Posterior cingulate gyrus (tissue), 11 donors: ENCODE results near the gene CHD5.
"Not testable (repeated sequence)": the region's sequence is repeated elsewhere in the genome, so short reads cannot be mapped to it uniquely, and the experiment has no call there.

ENCODE experiments used
- DNase-seq, 10 donors: peaks; one replicate each; pipeline versions ENCODE4 v3.0.0 to v3.0.0-alpha.2; 2020 to 2021; ENCODE audit warnings: mixed read lengths in 3 of 10
- intact Hi-C: fragments of 100-400 bp; cut with DNase I; formaldehyde crosslinking; loops from one replicate; pipeline ENCODE4 v1.15.1; 2023

Gene CHD5

DNA sequence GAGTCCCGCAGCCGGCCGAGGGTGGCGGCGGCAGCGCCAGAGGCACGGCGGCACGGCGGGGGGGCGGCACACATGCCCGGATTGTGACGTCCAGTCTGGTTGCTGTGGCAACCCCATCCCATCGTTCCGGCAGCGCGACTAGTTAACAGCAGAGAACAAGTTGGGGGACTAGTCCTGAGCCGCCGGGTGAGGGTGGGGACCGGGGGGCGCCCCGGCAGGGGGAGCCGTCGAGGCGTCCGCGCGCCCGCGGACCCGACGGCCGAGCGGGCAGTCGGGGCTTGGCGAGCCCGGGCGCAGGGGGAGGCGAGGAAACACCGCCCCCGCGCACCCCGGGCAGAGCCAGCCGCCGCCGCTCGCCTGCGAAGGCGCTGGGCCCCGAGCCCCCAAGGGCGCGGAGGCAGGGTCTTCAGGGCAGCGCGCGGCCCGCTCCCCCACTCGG is at the start of gene CHD5:
TSS of gene CHD5 (minus strand) at position 54 of the 439 bp plus-strand sequence. CDS start 298 bp downstream, outside the sequence.
- intact Hi-C loops = no loop called here
- peak in 6 of 10 donors; percentile 58 to 94 (median 77) for DNase-seq

DNA sequence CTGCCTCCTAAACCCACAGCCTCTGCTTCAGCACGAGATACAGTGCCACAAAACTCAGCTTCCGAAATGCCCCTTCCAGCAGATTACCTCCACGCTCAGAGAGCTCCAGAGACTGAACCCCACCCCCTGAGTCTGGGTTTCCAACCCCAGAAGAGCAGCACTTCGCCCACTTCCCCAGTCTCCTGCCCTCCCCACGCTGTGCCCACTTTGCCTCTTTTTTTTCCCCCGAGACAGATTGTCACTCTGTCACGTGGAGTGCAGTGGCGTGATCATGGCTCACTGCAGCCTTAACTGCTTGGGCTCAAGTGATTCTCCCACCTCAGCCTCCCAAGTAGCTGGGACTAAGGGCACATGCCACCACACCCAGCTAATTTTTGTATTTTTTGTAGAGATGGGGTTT is 45.5 kb upstream of the CHD5 start:
- intact Hi-C loops = no loop called here
- peak in 1 of 10 donors; percentile 70 for DNase-seq

DNA sequence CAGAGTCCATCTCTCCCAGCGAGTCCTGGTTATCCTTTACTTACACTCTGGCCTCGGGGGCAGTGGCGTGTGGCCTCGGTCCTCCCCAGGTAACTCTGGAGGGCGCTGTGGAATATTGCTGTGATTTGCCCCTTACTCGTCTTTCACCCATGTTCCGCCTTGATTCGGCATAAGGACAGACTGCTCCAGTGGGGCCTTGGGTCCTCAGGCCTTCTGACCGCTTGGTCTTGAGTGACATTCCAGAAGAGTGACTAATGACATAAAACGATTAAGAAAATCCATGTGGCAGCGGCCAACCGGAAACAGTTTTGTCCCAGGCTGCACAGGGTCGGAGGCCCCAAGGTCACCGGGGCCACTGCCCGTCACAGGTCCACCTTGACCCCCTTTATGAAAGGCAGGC is 44.6 kb upstream of the CHD5 start:
- intact Hi-C loops = no loop called here
- no peak for DNase-seq

DNA sequence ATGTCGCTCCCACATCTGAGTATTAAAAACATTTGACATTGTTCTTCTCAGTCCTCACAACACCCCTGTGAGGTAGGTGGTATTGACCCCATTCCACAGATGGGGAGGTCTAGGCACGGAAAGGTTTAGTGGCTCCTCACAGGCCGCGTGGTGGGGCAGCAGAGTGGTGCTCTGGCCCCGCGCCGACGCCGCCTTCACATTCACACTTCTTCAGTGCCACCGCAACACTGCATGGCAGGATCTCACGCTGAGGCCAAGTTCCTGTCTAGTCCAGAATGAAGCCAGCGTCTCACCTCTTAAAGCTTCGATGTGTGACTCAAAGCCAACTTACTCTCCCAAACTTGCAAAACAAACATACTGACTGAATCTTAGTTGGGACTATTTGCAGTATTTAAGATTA is 43.5 kb upstream of the CHD5 start:
- peak in 1 of 10 donors; percentile 69 for DNase-seq
- intact Hi-C loops = no loop called here

DNA sequence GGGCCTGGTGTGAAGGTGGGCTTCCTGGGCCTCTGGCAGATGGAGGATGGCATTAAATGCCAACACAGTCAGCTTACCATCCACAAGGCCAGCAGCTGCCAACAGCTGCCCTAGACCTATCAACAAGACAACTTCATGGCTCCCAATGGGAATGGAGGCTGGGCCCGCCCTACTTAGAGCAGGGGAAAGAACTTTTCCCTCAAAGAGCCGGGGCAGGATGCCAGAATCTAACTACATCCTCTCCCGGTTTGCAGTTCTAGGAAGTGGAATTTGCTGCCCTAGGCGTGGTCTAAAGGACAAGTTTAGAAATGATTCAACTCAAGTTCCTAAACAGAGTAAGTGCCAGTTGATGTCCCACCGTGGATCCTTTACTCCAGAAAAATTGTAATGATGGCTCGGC is 42.5 kb upstream of the CHD5 start:
- DNase-seq = no peak
- intact Hi-C loops = no loop called here

DNA sequence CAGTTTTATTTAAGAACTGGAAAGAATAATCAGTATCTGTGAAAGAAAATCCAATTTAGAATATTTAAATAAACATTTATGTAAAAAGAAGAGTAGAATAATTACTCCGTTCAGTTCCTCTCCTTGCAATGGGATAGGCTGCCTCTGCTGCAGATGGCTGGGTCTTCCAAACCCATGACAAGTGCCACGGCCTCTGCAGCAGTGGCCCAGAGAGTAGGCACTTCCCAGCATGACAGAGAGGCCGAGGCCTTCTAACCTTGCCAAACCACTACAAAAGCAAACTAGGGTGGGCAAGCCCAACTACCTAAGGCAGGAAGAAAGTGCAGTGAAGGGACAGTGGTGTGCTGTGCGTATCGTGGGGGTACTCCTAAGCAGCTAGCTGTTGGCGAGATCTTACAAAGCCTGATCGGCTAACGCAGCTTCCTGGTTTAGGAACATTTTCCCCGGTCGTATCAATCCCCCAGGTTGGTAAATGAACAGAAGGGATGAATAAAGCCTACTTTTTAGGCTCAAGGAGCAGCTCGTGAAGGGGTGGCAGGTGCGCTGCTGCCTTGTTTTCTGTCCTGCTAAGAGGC is 41.2 kb upstream of the CHD5 start:
- intact Hi-C loops = no loop called here
- no peak for DNase-seq

DNA sequence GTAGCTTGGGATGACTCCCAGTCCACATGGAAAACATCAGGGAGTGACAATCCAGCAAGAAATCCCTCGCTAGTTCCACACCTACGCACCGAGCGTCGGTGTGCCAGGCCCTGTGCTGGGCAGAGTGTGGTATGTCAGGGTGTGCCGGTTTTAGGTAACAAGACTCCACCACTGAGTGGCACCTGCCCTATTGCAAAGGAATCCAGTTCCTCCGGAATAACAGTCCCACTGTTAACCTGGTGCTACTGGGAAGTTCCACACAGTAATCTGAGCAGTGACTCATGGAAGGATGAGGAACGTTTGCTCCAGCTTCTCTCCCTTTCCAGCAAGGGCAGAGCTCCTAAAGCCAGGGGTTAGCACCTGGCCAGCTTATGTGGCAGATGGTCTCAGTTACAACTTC is 40.1 kb upstream of the CHD5 start:
- intact Hi-C loops = no loop called here
- no peak for DNase-seq

DNA sequence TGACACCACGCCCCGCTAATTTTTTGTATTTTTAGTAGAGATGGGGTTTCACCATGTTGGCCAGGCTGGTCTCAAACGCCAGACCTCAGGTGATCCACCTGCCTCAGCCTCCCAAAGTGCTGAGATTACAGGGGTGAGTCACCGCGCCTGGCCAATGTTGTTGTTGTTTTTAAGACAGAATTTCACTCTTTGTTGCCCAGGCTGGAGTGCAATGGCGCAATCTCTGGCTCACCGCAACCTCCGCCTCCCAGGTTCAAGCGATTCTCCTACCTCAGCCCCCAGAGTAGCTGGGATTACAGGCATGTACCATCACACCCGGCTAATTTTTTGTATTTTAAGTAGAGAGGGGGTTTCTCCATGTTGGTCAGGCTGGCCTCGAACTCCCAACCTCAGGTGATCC is 39.5 kb upstream of the CHD5 start:
- DNase-seq, intact Hi-C loops: not testable (repeated sequence)

DNA sequence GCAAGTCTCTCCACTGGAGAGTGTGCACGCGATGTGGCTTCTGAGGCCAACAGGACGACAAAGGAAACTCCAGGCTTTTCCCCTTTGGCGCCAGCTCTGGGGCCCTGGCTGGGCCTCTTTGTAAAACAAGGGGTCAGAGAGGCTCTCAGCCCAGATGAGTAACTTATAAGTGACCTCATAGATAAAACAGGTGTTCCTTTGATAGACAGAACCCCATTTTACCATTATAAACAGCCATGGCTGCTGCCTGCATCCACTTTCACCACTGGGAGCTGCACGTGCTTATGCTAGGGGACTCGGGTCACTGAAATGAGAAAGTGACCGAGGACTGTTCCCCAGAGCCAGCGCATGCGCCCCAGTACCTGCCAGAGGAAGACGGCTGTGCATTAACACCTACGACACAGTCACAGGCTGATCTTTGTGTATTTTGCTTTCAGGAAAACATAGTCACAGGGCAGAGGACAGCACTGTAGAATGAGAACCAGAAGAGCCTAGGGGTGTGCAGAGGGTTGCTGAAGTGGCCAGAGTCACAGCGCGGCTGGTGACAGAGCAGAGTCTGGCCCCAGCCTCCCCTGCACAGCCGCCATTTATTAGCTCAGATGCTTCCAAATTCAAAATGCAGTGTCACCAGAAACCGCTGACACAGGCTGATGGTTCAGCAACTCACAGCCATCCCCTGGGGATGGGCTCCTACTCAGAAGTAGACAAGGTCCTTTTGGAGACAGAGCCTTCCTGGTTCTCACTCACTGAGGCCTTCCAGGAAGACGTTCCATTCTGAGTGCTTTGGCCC is 38.4 kb upstream of the CHD5 start:
- DNase-seq = no peak
- intact Hi-C loops = no loop called here

DNA sequence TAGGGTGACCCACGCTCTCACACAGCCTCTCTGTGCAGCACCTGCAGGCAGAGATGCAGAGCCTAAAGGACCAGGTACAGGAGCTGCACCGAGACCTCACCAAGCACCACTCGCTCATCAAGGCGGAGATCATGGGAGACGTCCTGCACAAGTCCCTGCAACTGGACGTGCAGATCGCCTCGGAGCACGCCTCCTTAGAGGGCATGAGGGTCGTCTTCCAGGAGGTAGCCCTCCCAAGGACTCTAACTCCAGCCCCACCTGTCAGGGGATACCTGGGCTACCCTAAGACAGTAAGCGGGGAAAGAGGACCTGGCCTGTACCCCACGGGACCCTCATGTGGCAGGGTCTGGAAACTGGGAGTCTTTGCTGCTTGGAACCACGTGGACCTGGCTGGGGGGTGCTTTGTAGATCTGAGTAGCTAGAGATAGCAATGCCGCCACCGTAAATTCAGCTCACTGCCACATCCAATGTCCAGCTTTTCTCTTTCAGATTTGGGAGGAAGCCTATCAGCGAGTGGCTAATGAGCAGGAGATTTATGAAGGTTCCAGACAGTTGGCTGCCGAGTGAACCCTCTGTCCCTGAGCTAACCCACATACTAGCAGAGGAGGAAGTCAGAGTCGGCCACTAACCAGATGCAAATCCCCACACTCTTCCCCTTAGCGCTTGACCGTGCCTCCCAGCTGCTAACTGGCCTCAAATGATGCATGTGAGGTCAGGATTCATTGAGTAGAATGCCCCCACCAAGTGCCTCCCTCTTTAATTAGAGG is 32.3 kb upstream of the CHD5 start:
- intact Hi-C loops = no loop called here
- DNase-seq = no peak

DNA sequence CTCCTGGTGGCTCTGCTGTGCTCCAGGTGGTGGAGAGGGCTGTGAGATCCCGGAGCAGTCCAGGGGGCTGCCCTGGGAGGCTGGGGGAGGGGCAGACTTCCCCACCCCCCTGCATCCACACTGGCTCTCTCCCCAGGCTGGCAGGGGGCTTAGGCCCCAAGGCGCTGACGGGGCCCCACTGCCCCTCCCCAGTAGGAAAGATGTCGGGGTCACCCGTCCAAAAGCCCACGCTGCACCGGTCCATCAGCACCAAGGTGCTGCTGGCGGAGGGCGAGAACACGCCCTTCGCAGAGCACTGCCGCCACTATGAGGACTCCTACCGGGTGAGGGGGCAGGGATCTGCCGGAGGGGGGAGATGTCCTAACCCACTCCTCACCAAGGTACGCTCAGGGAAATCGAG is 31.6 kb upstream of the CHD5 start:
- intact Hi-C loops = no loop called here
- DNase-seq = no peak

DNA sequence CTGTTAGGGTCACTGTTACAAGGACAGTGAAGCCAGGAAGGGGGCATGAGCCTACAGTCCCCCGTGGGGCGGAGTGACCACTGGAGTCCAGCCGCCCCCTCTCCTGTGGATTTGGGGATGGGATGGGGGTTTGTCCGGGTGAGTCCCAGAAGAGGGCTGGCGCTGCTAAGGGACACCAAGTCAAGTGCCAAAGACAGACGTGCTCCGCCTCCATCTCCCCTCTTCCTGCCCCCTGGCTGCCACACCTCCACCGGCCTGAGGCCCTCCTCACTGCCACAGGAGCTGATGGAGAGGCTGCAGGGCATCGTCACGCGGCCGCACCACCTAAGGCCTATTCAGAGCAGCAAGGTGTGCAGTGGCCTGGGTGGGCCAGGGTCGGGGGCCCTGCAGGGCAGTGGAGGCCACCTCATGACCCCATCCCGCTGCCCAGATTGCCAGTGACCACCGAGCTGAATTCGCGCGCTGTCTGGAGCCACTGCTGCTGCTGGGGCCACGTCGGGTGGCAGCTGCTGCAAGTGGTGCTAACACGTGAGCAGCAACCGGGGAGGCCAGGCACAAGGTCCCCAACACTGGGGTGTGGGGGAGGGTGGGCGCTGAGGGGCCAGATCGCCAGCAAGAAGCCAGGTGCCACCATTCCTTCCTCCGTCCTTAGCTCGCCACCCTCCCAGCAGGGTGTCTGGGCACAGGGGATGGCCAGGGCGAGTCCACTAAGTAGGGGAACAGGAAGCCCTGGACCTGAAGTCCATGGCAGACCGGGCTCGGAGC is 30.7 kb upstream of the CHD5 start:
- DNase-seq = no peak
- intact Hi-C loops = no loop called here

DNA sequence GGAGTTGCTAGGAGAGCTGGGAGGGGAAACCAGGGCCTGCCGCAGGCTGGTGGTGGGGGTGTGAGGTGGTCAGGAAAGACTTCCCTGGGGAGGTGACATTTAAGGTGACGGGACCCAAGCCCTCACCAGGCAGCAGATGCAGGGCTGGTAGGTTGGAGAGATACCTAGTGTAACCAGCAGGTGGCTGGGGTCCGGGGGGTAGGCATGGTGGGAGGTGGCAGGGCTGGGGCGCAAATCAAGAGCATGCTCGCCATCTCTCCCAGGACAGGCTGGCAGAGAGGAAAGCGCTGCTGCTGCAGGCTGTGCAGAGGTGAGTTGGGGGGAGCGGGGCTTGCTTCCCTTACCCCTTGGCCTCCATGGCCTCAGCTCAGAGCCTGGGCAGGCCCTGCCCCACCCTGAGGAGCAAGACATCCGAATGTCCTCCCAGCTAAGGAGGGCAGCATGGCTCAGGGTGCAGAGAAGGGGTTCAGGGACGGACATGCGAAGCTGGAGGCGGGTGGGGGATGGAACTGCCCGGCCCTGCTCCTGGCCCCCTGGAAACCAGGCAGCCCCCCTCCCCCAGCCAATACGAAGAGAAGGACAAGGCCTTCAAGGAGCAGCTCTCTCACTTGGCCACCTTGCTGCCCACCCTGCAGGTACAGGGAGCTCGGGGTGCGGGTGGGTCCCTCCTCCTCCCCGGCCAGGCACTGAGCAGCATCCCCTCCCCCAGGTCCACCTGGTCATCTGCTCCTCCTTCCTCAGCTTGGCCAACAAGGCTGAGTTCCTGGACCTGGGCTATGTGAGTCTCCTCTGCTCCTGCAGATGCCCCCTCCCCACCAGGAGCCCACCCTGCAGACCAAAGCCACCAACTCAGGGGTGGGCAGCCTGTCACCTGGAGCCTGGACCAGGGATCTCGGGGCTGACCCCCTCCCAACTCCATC is 29.8 kb upstream of the CHD5 start:
- peak in 1 of 10 donors; percentile 67 for DNase-seq
- intact Hi-C loops = no loop called here

DNA sequence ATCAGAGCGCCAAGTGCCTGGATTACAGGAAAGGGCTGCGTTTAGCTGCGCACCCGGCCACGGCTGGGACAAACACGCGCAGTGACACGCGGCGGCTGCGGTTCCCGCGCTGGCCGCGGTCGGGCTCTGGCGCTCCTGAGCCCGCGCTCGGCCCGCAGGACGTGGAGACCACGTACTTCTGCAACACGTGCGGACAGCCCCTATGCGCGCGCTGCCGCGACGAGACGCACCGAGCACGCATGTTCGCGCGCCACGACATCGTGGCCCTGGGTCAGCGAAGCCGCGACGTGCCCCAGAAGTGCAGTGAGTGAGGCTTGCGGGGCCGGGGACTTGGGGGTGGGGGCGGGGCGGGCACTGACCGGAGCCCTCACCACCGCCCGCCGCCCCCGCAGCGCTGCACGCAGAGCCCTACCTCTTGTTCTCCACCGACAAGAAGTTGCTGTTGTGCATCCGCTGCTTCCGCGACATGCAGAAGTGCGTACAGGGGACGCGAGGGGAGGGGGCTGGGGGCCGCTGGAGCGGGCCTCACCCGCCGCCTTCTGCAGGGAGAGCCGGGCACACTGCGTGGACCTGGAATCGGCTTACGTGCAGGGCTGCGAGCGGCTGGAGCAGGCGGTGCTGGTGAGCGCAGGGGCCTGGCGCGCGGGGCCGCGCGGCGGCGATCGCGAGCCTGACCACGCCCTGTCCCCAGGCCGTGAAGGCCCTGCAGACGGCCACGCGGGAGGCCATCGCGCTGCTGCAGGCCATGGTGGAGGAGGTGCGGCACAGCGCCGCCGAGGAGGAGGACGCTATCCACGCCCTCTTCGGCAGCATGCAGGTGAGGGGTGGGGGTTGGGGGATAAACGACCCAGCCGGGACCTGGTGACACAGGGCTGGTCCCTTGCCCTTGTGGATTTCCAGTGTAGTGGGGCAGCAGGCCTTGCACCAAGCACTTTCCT is 28.9 kb upstream of the CHD5 start:
- intact Hi-C loops = no loop called here
- DNase-seq = peak; percentile 21 to 96 (median 59)

DNA sequence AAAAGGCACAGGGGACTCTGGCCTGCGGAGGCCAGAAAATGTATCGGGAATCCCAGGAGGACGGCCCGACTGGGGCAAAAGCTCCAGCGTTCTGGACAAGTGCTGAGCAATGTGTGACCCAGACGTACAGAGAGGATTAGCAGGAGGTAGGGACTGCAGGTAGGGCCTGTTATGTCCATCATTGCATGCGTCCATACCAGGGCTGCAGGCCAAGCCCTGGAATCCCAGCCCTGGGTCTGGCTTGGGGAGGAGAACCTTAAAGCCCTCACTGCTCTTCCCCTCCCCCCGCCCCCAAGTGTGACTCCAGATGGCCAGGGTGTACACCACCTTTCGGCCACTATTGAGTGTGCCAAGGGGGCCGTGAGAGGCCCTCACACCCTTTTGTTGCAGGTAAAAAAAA is 27.8 kb upstream of the CHD5 start:
- DNase-seq = peak in 1 of 10 donors; percentile 39
- intact Hi-C loops = no loop called here

DNA sequence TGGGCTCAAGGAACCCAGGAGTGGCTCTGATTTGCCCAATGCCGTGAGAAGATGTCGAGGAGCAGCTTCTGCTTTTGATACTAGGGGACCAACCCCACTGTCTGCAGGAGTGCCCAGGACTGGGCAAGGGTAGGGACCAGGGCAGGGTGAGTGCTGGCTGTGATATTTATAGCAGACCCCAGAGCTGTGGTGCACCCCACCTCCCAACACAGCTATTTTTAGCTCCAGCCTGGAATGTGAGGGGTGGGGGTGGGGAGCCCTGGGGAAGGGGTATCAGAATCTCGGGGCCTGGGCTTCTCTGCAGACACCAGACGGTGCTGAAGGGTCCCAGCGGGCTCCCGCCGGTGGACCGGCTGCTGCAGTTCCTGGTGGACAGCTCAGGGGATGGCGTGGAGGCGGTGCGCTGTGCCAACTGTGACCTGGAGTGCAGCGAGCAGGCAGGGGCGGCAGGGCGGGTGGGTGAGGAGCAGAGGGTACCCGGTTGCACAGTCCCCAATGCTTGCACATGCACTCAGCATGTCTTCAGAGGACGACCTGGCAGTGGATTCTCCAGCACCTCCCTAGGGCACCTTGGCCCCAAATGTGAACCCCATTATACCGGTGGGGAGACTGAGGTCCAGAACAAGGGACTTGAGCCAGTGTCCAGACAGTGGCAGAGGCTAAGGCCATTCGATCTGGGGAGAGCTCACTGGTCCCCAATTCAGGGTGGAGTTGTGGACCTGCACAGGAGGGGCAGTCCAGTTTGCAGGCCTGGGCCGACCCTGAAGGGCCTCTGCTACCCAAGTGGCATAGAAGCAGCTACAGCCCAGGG is 27.2 kb upstream of the CHD5 start:
- intact Hi-C loops = no loop called here

DNA sequence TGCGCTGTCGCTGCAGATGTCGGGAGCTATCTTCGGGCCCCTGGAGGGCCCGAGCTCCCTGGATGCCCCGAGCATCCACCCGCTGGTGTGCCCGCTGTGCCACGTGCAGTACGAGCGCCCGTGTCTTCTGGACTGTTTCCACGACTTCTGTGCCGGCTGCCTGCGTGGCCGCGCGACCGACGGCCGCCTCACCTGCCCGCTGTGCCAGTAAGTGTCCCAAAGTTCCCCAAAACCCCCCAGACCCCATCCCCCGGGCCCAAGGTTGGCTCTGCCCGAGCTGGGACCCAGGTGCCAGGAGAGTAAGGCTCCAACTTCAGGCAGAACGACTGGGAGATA is 26.4 kb upstream of the CHD5 start:
- intact Hi-C loops = no loop called here
- DNase-seq = peak in 1 of 10 donors; percentile 49

More for the DNA sequence above, 27.2 kb upstream of the CHD5 start:
- DNase-seq = peak in 1 of 10 donors; percentile 40
